CD4-positive, alpha-beta T cell treated with Interleukin-21 for 1 hour (primary cell): ENCODE data around the gene ARHGEF25.
"Not testable (repeated sequence)": the region's sequence is repeated elsewhere in the genome, so short reads cannot be mapped to it uniquely, and the experiment has no call there.

ENCODE experiments used
- DNase-seq: peaks from one replicate; pipeline ENCODE4 v3.0.0-alpha.2; 2020

Gene ARHGEF25

GRCh38 chr12:57586128-57586527, 25.1 kb upstream of the ARHGEF25 start:
- no peak for DNase-seq

GRCh38 chr12:57586832-57587429, 24.3 kb upstream of the ARHGEF25 start:
- no peak for DNase-seq

DNA sequence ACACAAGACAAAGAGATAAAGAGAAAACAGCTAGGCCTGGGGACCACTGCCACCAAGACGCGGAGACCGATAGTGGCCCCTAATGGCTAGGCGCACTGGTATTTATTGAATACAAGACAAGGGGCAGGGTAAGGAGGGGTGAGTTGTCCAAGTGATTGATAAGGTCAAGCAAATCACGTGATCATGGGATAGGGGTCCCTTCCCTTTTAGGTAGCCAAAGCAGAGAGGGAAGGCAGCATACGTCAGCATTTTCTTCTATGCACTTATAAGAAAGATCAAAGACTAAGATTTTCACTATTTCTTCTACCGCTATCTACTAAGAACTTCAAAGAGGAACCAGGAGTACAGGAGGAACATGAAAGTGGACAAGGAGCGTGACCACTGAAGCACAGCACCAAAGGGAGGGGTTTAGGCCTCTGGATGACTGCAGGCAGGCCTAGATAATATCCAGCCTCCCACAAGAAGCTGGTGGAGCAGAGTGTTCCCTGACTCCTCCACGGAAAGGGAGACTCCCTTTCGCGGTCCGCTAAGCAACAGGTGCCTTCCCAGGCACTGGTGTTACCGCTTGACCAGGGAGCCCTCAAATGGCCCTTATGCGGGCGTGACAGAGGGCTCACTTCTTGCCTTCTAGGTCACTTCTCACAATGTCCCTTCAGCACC, 22.2 kb upstream of the ARHGEF25 start:
- DNase-seq = not testable (repeated sequence)

- DNase-seq = no peak
Measured at GRCh38 chr12:57590479-57590863, 20.8 kb upstream of the ARHGEF25 start.

DNA sequence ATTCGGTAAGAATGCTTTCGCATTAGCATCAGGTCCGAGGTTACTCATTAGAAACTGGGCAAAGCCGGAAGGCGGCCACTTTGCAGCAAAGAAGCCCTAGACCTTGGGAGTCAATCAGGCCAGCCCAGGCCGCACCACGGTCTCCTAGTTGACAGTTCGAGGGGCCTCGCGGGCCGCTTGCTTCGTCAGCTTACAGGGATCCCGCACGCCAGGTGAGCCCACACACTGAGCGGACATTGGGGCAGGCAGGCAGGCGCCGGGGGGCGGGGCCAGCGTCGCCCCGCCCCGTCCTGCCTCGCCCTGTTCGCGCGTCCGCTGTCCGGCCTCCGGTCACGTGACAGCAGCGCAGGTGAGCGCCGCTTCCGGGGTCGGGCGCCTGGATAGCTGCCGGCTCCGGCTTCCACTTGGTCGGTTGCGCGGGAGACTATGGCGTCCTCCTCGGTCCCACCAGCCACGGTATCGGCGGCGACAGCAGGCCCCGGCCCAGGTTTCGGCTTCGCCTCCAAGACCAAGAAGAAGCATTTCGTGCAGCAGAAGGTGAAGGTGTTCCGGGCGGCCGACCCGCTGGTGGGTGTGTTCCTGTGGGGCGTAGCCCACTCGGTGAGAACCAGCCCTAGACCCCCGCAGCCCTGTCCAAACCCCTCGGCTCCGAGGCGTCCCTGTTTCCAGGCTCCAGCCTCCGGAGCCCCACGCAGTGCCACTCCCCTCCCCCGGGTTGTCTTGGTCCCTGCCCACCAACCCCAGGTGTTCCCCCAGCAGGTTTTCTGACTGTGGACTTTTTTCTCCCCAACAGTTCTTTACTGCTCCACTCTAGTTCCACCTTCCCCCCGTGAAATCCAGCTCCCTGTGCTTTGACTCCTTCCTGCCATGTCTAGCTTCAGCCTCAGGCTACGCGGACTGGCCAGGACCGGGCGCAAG, 20.1 kb upstream of the ARHGEF25 start, which contains the start of gene PIP4K2C:
Gene PIP4K2C, plus strand, starts transcription at position 329 of the 918 bp plus-strand sequence. Its CDS starts 98 bp downstream, at position 427.
- peak; percentile 87 for DNase-seq

- no peak for DNase-seq
Measured at GRCh38 chr12:57591782-57592325, 19.4 kb upstream of the ARHGEF25 start.

DNA sequence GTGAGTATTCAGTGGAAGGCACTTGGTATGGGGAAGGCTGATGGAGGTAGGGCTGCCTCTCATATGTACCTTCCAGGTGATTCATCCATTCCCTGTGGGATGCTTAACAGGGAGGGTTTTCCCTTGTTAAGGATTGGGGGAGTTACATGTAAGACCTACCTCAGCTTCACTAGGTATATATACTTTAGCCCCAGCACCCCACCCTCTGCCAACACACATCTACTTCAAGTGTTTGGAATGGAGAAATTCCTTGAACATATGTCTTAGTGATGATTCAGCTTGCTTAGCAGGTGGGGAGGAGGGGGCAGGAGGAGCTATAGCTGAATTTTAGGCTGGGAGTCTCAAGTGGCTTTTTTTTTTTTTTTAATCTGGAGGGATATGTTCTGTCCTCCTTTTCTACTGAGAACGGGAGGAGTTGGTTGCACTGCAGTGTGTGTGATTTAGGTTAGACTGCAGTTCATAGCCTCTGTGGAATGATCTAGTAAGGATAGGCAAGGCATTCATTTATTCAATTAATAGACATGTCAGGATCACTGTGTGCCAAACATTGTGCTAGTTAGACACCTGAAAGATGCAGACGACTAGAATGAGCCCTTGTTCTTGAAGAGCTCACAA, 18.6 kb upstream of the ARHGEF25 start:
- no peak for DNase-seq

DNA sequence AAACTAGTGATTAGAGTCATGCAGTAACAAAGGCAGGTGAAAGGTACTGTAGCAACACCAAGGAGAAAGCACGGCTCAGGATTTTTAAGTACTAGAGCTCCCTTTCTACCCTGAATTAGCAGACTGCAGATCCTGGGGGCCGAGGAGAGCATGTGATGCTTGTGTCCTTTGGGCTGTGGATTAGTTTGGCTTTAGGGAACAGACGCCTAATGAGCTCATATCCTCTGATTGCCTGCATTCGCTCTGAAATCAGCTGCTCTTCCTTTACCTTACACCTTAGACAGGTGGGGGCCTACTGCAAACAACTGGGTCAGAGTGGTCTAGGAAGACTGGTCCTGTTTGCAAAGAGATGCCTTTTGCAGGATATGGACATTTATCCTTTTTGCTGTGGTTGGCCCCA, 18.0 kb upstream of the ARHGEF25 start:
- no peak for DNase-seq

- no peak for DNase-seq
Measured at GRCh38 chr12:57600395-57600794, 10.8 kb upstream of the ARHGEF25 start.

DNA sequence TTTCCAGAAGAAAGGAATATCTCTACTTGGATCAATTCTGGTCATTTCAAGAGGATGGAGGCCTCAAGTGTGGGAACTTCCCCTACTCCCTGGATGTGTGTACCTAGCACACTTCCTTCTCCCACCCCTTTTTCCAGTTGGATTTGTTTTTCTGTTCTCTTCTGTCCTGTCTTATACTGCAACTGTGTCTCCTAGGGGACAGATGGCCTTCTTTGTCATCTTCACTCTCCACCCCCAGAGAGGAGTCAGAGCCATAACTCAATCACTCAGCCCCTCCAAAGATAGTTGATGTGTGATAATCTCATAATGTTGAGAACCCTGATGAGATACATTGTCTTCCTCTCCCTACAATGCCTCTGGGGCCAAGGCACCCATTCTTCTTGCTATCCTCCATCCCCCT, 8.7 kb upstream of the ARHGEF25 start:
- DNase-seq = no peak

DNA sequence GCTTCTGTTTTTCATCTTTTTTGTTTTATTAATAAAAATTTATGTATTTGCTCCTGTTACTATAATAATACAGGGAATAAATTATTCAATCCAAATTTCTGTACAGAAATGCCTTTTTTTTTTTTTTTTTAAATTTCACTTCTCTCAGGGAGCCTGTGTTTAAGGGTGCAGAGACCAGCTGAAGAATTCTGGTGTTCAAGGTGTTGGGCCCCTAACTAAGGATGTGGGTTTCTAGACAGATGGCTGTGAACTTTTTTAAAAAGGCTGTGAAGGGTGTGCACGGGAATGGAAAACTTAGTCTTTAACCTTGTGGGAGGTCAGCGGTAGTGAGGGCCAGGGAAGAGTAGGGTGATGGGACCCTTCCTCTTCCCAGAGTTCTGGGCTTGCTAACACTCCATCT, 7.9 kb upstream of the ARHGEF25 start:
- DNase-seq = no peak

GRCh38 chr12:57603815-57604453, 7.3 kb upstream of the ARHGEF25 start:
- no peak for DNase-seq

DNA sequence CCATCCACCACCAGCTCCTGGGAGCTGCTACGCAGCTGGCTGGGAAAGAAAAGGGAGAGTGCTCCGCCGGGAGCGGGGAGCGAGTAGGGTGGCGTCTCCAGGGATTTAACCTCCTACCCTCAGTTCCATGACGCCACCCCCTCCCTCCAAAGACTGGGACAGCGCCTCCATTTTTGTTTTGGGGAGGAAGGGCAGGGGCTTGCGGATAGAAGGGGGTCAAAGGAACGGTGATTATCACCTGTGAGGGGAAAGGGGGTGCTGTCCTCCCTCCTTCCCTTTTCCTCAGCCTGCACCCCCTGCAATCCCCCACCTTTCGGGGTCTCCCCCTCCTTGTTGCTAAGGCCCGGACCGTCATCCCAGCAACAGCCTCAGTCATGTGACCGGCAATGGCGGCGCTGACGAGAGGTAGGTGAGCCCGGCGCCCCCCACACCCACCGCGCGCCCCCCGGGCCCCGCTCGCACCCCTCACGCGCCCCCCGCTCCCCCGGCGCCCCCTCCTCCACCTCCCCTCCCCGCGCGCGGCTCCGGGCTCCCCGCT, 6.7 kb upstream of the ARHGEF25 start, which contains the start of gene DTX3:
Gene DTX3, plus strand, starts transcription at position 371 of the 538 bp plus-strand sequence. CDS start 1,694 bp downstream, outside the sequence.
- peak; percentile 44 for DNase-seq

DNA sequence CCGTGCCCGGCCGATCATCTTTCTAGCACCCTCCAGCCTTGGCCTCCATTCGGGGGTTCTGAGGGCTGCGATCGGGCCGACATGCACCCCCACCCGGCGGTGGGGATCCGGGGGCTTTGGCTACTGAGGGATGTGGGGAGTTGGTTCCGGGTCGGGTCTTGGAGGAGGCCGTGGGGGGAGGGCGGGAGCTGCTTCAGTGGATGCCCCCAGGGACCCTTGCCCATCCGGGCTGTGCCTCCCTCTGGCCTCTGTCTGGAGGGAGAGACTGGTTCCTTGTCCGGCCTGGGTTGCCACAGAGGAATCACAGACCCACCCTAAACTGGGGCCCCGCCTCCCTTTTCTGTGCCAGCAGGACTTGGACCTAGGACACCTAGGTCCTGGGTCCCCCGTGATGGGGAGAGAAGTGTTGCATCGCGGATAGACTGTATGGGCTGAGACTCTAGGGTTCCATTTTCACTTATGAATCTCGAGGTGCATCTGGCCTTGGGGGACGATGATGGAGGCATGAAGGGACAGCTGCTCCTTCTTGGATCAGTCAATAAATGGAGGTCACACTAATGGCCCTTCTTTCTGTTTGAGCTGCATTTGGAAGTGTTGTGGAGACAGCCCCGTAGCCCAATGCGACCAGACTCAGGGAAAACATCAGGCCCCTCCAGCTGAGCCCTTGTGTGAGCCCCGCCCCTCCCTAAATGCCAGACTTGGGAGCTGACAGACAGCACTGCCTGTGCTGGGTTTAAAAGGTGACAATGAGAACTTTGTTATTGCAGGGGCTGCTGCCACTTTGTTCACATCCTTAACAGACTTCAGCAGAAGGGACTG, 6.0 kb upstream of the ARHGEF25 start:
- no peak for DNase-seq

- no peak for DNase-seq
Measured at GRCh38 chr12:57605811-57606311, 5.4 kb upstream of the ARHGEF25 start.

- DNase-seq = no peak
Measured at GRCh38 chr12:57606399-57606798, 4.8 kb upstream of the ARHGEF25 start.

- DNase-seq = no peak
Measured at GRCh38 chr12:57606821-57607220, 4.4 kb upstream of the ARHGEF25 start.

- DNase-seq = no peak
Measured at GRCh38 chr12:57607958-57608663, 3.1 kb upstream of the ARHGEF25 start.

DNA sequence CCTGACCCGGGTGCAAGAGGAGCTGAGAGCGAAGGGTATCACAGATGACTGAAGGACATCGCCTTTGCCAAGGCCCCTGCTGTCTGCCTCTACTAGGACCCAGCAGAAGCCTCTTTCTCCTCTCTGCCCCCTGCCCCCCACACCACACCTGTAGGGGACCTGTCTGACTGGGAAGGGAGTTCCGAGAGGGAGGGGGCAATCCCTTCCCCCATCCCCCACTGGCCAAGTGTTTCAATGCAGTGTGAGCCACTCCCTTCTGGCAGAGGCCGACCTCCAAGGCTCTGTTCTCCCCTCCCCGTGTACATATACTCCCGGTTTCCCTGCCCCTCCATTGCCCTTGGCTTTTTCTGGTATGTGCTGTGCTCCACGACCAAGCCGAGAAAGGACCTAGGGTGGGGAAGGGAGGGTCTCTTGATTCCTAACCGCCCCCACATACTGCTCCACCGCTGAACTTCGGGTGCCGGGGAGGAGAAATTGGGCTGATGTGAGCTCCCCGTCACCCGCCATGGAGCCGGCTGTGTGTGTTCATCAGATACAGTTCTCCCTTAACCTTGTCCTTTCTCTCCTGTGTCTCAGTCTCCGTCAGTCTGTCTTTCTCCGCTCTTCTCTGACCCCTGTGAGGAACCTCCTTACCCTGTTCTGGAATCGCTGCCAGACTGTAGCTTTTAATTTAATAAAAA, 2.0 kb upstream of the ARHGEF25 start:
- no peak for DNase-seq
